Neural progenitor cell (in vitro differentiated cells): Measurements from ENCODE around the gene MYO7B. TPM values are rescaled to one million over a fixed set of nuclear protein-coding genes. Genes with fewer than 3 reads are reported as not detected.

Source experiments
- DNase-seq: peaks from one replicate; pipeline ENCODE4 v3.0.0-alpha.2; 2016; ENCODE audit warnings: low spot score
- H2AFZ ChIP-seq: fragments of 200-600 bp; sonication (generic); replicated peaks from 2 replicates; pipeline ENCODE4 v1.6.1; 2016; ENCODE audit warnings: antibody characterized with exemption
- H3F3A ChIP-seq: fragments of 200-600 bp; sonication (generic); 2 replicates; pipeline ENCODE4 v1.6.1; 2016; ENCODE audit warnings: antibody characterized with exemption, low read depth
- H3K27ac ChIP-seq: fragments of 200-600 bp; sonication (generic); 2 replicates; pipeline ENCODE4 v1.5.1; 2016; ENCODE audit warnings: mild to moderate bottlenecking
- H3K27me3 ChIP-seq: fragments of 200-600 bp; sonication (generic); 2 replicates; pipeline ENCODE4 v1.6.1; 2016; ENCODE audit warnings: mild to moderate bottlenecking, moderate library complexity
- H3K36me3 ChIP-seq: fragments of 200-600 bp; sonication (generic); 2 replicates; pipeline ENCODE4 v1.5.1; 2016
- H3K4me1 ChIP-seq: fragments of 200-600 bp; sonication (generic); 2 replicates; pipeline ENCODE4 v1.6.1; 2016; ENCODE audit warnings: mixed run types
- H3K4me2 ChIP-seq: fragments of 200-600 bp; sonication (generic); 2 replicates; pipeline ENCODE4 v1.6.1; 2016
- H3K4me3 ChIP-seq: fragments of 200-600 bp; sonication (generic); 2 replicates; pipeline ENCODE4 v1.5.1; 2016
- H3K79me2 ChIP-seq: fragments of 200-600 bp; sonication (generic); 2 replicates; pipeline ENCODE4 v1.6.1; 2016; ENCODE audit warnings: low read depth
- H3K9ac ChIP-seq: fragments of 200-600 bp; sonication (generic); 2 replicates; pipeline ENCODE4 v1.6.1; 2016
- H3K9me3 ChIP-seq: fragments of 200-600 bp; sonication (generic); 2 replicates; pipeline ENCODE4 v1.5.1; 2016; ENCODE audit warnings: low read depth
- H4K20me1 ChIP-seq: fragments of 200-600 bp; sonication (generic); 2 replicates; pipeline ENCODE4 v1.6.1; 2016; ENCODE audit warnings: low read depth
- H3K27ac Mint-ChIP-seq: 3 replicates; pipeline ENCODE4 v1.8.0; 2021; ENCODE audit warnings: mixed read lengths
- H3K27me3 Mint-ChIP-seq: 2 replicates; pipeline ENCODE4 v1.8.0; 2022; ENCODE audit warnings: low read depth, mild to moderate bottlenecking, inconsistent platforms, moderate library complexity, mixed read lengths; ENCODE audit not compliant: insufficient read depth
- H3K36me3 Mint-ChIP-seq: 3 replicates; pipeline ENCODE4 v1.8.0; 2021; ENCODE audit warnings: mixed read lengths
- H3K4me1 Mint-ChIP-seq: 3 replicates; pipeline ENCODE4 v1.8.0; 2021; ENCODE audit warnings: mixed read lengths
- H3K4me3 Mint-ChIP-seq: 3 replicates; pipeline ENCODE4 v1.8.0; 2021; ENCODE audit warnings: mild to moderate bottlenecking, moderate library complexity, mixed read lengths
- H3K9me3 Mint-ChIP-seq: 3 replicates; pipeline ENCODE4 v1.8.0; 2020; ENCODE audit warnings: mixed read lengths
- CTCF ChIP-seq: fragments of 200-600 bp; sonication (generic); IDR thresholded peaks from 2 replicates; pipeline ENCODE4 v1.5.1; 2017; ENCODE audit warnings: antibody characterized with exemption, mild to moderate bottlenecking
- EZH2 ChIP-seq: fragments of 200-600 bp; sonication (generic); IDR thresholded peaks from 2 replicates; pipeline ENCODE4 v1.6.1; 2017; ENCODE audit warnings: antibody characterized with exemption, mild to moderate bottlenecking, moderate library complexity
- EZH2phosphoT487 ChIP-seq: fragments of 200-600 bp; sonication (generic); IDR thresholded peaks from 2 replicates; pipeline ENCODE4 v1.6.1; 2017; ENCODE audit warnings: antibody characterized with exemption
- total RNA-seq: library from RNA; depleted of rRNA; stranded (reverse); fragments of >200 nt; gene quantifications from 2 replicates; pipeline ENCODE4 v1.2.3, GENCODE V29; 2015; ENCODE audit warnings: low replicate concordance

MYO7B gene
- total RNA-seq, 1 donor from 2014 or later, result not detected

GRCh38 chr2:127651381-127651809, 115.9 kb downstream of the MYO7B start:
- Histone ChIP-seq H3K9me3 (no peaks in the 10 kb centered on the region), H3K27ac (no peak overlapping the region), H3K9ac (no peak overlapping the region), H2AFZ (no peak overlapping the region), H4K20me1 (no peaks in the 10 kb centered on the region), H3K4me3 (no peak overlapping the region), H3K27me3 (no peaks in the 10 kb centered on the region), H3K4me2 (no peak overlapping the region), H3K79me2 (no peaks in the 10 kb centered on the region), H3F3A (peaks cover 12% of the 10 kb centered on the region), H3K4me1 (peaks cover 16% of the 10 kb centered on the region), H3K36me3 (no peaks in the 10 kb centered on the region)
- no peak for TF ChIP-seq EZH2
- TF ChIP-seq EZH2phosphoT487, result no peak
- TF ChIP-seq CTCF, result no peak
- peak overlapping the region; percentile 82 for H3K27ac Mint-ChIP-seq
- H3K4me3 Mint-ChIP-seq, result no peak overlapping the region
- H3K27me3 Mint-ChIP-seq, result peaks cover 12% of the 10 kb centered on the region
- DNase-seq, result no peak
- H3K36me3 Mint-ChIP-seq, result no peaks in the 10 kb centered on the region
- H3K9me3 Mint-ChIP-seq, result no peaks in the 10 kb centered on the region
- peaks cover 54% of the 10 kb centered on the region for H3K4me1 Mint-ChIP-seq

DNA sequence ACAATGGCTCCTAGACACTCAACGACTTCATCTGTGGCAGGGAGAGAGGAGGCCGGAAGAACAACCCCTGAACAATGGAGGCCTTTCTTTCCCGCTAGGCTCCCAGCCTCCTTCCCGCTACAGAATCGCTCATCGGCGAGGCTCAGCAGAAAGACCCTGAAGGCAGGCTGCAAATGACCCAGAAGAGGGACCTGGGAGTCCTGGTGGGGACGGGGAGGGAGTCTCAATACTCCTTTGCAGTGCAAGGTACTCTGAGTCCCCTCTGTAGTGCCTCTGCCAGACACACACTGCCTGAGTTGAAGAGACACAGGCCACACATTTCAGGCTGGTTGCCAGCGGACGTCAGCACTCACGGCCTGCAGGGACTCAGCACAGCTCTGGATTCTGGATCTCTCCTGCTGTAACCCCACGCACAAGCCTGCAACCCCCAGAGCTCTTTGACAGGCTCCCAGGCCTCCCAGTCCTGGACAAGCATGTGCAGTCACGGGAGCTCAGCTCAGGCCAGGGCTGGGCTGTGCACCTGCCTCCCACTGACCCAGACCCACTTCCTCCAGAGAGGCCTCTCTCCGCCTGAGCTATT, 116.6 kb downstream of the MYO7B start:
- Mint-ChIP-seq H3K4me1 (peaks cover 50% of the 10 kb centered on the region), H3K36me3 (no peaks in the 10 kb centered on the region), H3K27me3 (peaks cover 9% of the 10 kb centered on the region), H3K27ac (peak overlapping the region; percentile 82), H3K9me3 (no peaks in the 10 kb centered on the region), H3K4me3 (no peak overlapping the region)
- Histone ChIP-seq H3K36me3 (no peaks in the 10 kb centered on the region), H4K20me1 (no peaks in the 10 kb centered on the region), H3K9me3 (no peaks in the 10 kb centered on the region), H3K4me1 (peaks cover 16% of the 10 kb centered on the region), H3K79me2 (no peaks in the 10 kb centered on the region), H3K27ac (no peak overlapping the region), H3K4me3 (no peak overlapping the region), H3K9ac (no peak overlapping the region), H3F3A (peaks cover 12% of the 10 kb centered on the region), H3K4me2 (no peak overlapping the region), H3K27me3 (no peaks in the 10 kb centered on the region), H2AFZ (no peak overlapping the region)
- no peak for DNase-seq
- TF ChIP-seq CTCF (no peak), EZH2phosphoT487 (no peak), EZH2 (no peak)

DNA sequence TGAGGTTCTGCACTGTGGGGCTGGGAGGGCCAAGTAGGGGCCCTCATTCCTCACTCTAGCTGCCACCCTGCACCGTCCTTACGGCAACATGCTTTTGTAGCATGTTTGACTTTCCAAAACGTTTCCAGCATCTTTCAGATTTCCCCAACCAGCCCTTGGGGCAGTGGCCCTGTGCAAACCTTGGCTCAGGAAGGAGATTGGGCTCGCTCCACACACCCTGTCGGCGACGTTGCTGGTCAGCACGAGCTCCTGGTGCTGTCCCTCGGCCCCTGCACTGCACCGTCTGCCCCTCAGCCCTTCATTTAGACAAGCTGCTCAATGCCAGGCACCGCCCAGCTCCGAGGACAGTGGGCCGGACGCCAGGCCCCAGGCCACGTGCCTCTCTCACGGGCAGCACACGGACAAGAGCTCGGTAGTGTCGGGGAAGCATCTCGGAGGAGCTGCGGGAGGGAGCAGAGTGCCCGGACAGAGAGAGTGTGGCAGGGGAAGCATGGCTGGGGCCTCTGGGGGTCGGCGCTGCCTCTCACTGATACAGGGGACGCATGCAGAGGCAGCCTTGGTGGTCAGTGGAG, 117.4 kb downstream of the MYO7B start:
- no peaks in the 10 kb centered on the region for H3K79me2 ChIP-seq
- no peaks in the 10 kb centered on the region for H3K36me3 Mint-ChIP-seq
- no peak overlapping the region for H3K4me3 ChIP-seq
- H3F3A ChIP-seq, result peaks cover 12% of the 10 kb centered on the region
- peaks cover 46% of the 10 kb centered on the region for H3K4me1 Mint-ChIP-seq
- peaks cover 9% of the 10 kb centered on the region for H3K27me3 Mint-ChIP-seq
- H3K27ac ChIP-seq, result no peak overlapping the region
- H4K20me1 ChIP-seq, result no peaks in the 10 kb centered on the region
- H3K9me3 Mint-ChIP-seq, result no peaks in the 10 kb centered on the region
- H3K4me2 ChIP-seq, result no peak overlapping the region
- H3K9me3 ChIP-seq, result no peaks in the 10 kb centered on the region
- H3K4me3 Mint-ChIP-seq, result no peak overlapping the region
- no peaks in the 10 kb centered on the region for H3K27me3 ChIP-seq
- H3K36me3 ChIP-seq, result no peaks in the 10 kb centered on the region
- H3K9ac ChIP-seq, result no peak overlapping the region
- no peak for TF ChIP-seq EZH2
- no peak for TF ChIP-seq EZH2phosphoT487
- TF ChIP-seq CTCF, result no peak
- no peak overlapping the region for H2AFZ ChIP-seq
- H3K4me1 ChIP-seq, result peaks cover 16% of the 10 kb centered on the region
- no peak for DNase-seq
- peak overlapping the region; percentile 67 for H3K27ac Mint-ChIP-seq
